Neural cell (in vitro differentiated cells): ENCODE results near the gene NECTIN1. TPM values are rescaled to one million over a fixed set of nuclear protein-coding genes. Genes with fewer than 3 reads are reported as not detected.

Experiments used
- H2AFZ ChIP-seq: fragments of 200-600, 300-800 bp; sonication (generic), shearing (Covaris generic); 2 replicates; pipeline ENCODE4 v1.6.0; 2014; ENCODE audit warnings: low read depth, mild to moderate bottlenecking, antibody characterized with exemption, low read length, moderate library complexity
- H3F3A ChIP-seq: fragments of 200-600 bp; shearing (Covaris generic); 2 replicates; pipeline ENCODE4 v1.6.1; 2016; ENCODE audit warnings: mild to moderate bottlenecking, moderate library complexity, mixed read lengths, antibody characterized with exemption, low read length; ENCODE audit not compliant: insufficient read depth, poor library complexity, severe bottlenecking
- H3K27ac ChIP-seq: fragments of 200-600, 300-800 bp; sonication (generic), shearing (Covaris generic); 2 replicates; pipeline ENCODE4 v1.5.1; 2014; ENCODE audit warnings: mild to moderate bottlenecking, low read length, moderate library complexity
- H3K27me3 ChIP-seq: fragments of 300-800, 200-600 bp; sonication (generic), shearing (Covaris generic); 2 replicates; pipeline ENCODE4 v1.6.0; 2014; ENCODE audit warnings: mild to moderate bottlenecking, low read depth, low read length, moderate library complexity; ENCODE audit not compliant: insufficient read depth
- H3K36me3 ChIP-seq: fragments of 300-800, 200-600 bp; sonication (generic), shearing (Covaris generic); 2 replicates; pipeline ENCODE4 v1.5.1; 2014; ENCODE audit warnings: mild to moderate bottlenecking, antibody characterized with exemption, low read length, moderate library complexity; ENCODE audit not compliant: insufficient read depth
- H3K4me2 ChIP-seq: fragments of 300-800, 200-600 bp; sonication (generic), shearing (Covaris generic); 2 replicates; pipeline ENCODE4 v1.6.0; 2014; ENCODE audit warnings: mild to moderate bottlenecking, low read length
- H3K4me3 ChIP-seq: fragments of 300-800, 200-600 bp; sonication (generic), shearing (Covaris generic); 2 replicates; pipeline ENCODE4 v1.5.1; 2014; ENCODE audit warnings: mild to moderate bottlenecking, low read length, moderate library complexity
- H3K79me2 ChIP-seq: fragments of 200-600 bp; shearing (Covaris generic); replicated peaks from 2 replicates; pipeline ENCODE4 v1.6.0; 2014; ENCODE audit warnings: mild to moderate bottlenecking, low read length, moderate library complexity; ENCODE audit not compliant: insufficient read depth
- H3K9ac ChIP-seq: fragments of 300-800, 200-600 bp; sonication (generic), shearing (Covaris generic); 2 replicates; pipeline ENCODE4 v1.6.1; 2016; ENCODE audit warnings: mild to moderate bottlenecking, low read length, mixed read lengths
- H3K9me2 ChIP-seq: fragments of 200-600 bp; shearing (Covaris generic); 2 replicates; pipeline ENCODE4 v1.6.1; 2016; ENCODE audit warnings: mild to moderate bottlenecking, low read length, mixed read lengths; ENCODE audit not compliant: insufficient read depth
- H3K9me3 ChIP-seq: fragments of 200-600, 300-800 bp; sonication (generic), shearing (Covaris generic); 2 replicates; pipeline ENCODE4 v1.6.1; 2016; ENCODE audit warnings: mild to moderate bottlenecking, mixed run types, low read length, moderate library complexity, mixed read lengths
- H4K20me1 ChIP-seq: fragments of 200-600 bp; shearing (Covaris generic); 2 replicates; pipeline ENCODE4 v1.6.1; 2016; ENCODE audit warnings: mild to moderate bottlenecking, mixed run types; ENCODE audit not compliant: insufficient read depth
- CTCF ChIP-seq: fragments of 450-650 bp; IDR thresholded peaks from 2 replicates; pipeline ENCODE4 v1.5.1; 2014; ENCODE audit warnings: antibody characterized with exemption, mild to moderate bottlenecking, moderate library complexity; ENCODE audit not compliant: poor library complexity, severe bottlenecking
- EP300 ChIP-seq: fragments of 450-650 bp; conservative IDR thresholded peaks from 2 replicates; pipeline ENCODE4 v1.6.1; 2014; ENCODE audit warnings: antibody characterized with exemption, mild to moderate bottlenecking, moderate library complexity; ENCODE audit not compliant: poor library complexity, severe bottlenecking
- EZH2 ChIP-seq: fragments of 200-600, 300-800 bp; shearing (Covaris generic), sonication (generic); IDR thresholded peaks from 2 replicates; pipeline ENCODE4 v1.6.1; 2014; ENCODE audit warnings: antibody characterized with exemption, low read length, borderline replicate concordance, mild to moderate bottlenecking; ENCODE audit not compliant: insufficient read depth, poor library complexity, severe bottlenecking
- MXI1 ChIP-seq: fragments of 450-650 bp; conservative IDR thresholded peaks from 2 replicates; pipeline ENCODE4 v1.6.1; 2014; ENCODE audit warnings: antibody characterized with exemption, mild to moderate bottlenecking; ENCODE audit not compliant: poor library complexity, severe bottlenecking
- POLR2AphosphoS5 ChIP-seq: IDR thresholded peaks from 2 replicates; pipeline ENCODE4 v1.6.1; 2012
- RAD21 ChIP-seq: fragments of 450-650 bp; conservative IDR thresholded peaks from 2 replicates; pipeline ENCODE4 v1.6.1; 2014; ENCODE audit warnings: antibody characterized with exemption, mild to moderate bottlenecking, moderate library complexity
- REST ChIP-seq: IDR thresholded peaks from 2 replicates; pipeline ENCODE4 v1.6.1; 2012; ENCODE audit warnings: borderline replicate concordance
- SMC3 ChIP-seq: fragments of 450-650 bp; conservative IDR thresholded peaks from 2 replicates; pipeline ENCODE4 v1.6.1; 2014; ENCODE audit warnings: antibody characterized with exemption, mild to moderate bottlenecking, moderate library complexity; ENCODE audit not compliant: poor library complexity
- TAF1 ChIP-seq: IDR thresholded peaks from 2 replicates; pipeline ENCODE4 v1.6.1; 2012; ENCODE audit warnings: low read depth
- polyA plus RNA-seq: library from polyadenylated mRNA; depleted of rRNA; stranded (reverse); fragments of >200 nt; gene quantifications from 2 replicates; pipeline ENCODE4 v1.2.3, GENCODE V29; 2014

The NECTIN1 gene
- polyA plus RNA-seq, 1 donor from 2014 or later: 5.6 TPM

GRCh38 chr11:119664701-119665420, 64.1 kb downstream of the NECTIN1 start:
- Histone ChIP-seq H4K20me1 (no peaks in the 10 kb centered on the region), H3K36me3 (no peaks in the 10 kb centered on the region), H3K9me2 (no peaks in the 10 kb centered on the region), H2AFZ (no peak overlapping the region), H3K4me3 (no peak overlapping the region), H3K9me3 (no peaks in the 10 kb centered on the region), H3K27ac (no peak overlapping the region), H3F3A (no peaks in the 10 kb centered on the region), H3K79me2 (no peaks in the 10 kb centered on the region), H3K9ac (no peak overlapping the region), H3K27me3 (no peaks in the 10 kb centered on the region), H3K4me2 (no peak overlapping the region)
- TF ChIP-seq RAD21 (no peak), EZH2 (no peak), CTCF (no peak), TAF1 (no peak), MXI1 (no peak), POLR2AphosphoS5 (no peak), SMC3 (no peak), EP300 (no peak), REST (no peak)

GRCh38 chr11:119664063-119664572, 64.9 kb downstream of the NECTIN1 start:
- no peak overlapping the region for H3K4me3 ChIP-seq
- no peaks in the 10 kb centered on the region for H3K9me3 ChIP-seq
- H3K79me2 ChIP-seq: no peaks in the 10 kb centered on the region
- H3K27ac ChIP-seq: no peak overlapping the region
- no peak overlapping the region for H2AFZ ChIP-seq
- H3K36me3 ChIP-seq: no peaks in the 10 kb centered on the region
- no peak overlapping the region for H3K4me2 ChIP-seq
- TF ChIP-seq EZH2 (no peak), EP300 (no peak), REST (no peak), MXI1 (no peak), RAD21 (no peak), SMC3 (no peak), TAF1 (no peak), CTCF (no peak)
- no peaks in the 10 kb centered on the region for H3K9me2 ChIP-seq
- H3K9ac ChIP-seq: no peak overlapping the region
- no peaks in the 10 kb centered on the region for H3F3A ChIP-seq
- H3K27me3 ChIP-seq: no peaks in the 10 kb centered on the region
- no peaks in the 10 kb centered on the region for H4K20me1 ChIP-seq
